ENCODE measurements around the gene SNF8.

GRCh38 chr17:48927978-48928745 lies 16.5 kb downstream of the SNF8 start:
- TF ChIP-seq CTCF (IDR thresholded peaks at IDR 0.05; ENCODE audit: extremely low read depth in 1 of 2, insufficient read depth in 1 of 2, low read depth in 1 of 2, low read length in 2 of 2) (no peak), POLR2A (IDR thresholded peaks at IDR 0.05; ENCODE audit: low read depth, low read length) (no peak), MAX (IDR thresholded peaks at IDR 0.05; ENCODE audit: insufficient read depth, insufficient read length) (no peak), EZH2 (IDR thresholded peaks at IDR 0.05; ENCODE audit: borderline replicate concordance, low read depth, low read length, severe bottlenecking) (no peak)
